BLaER1 treated with 17β-estradiol and CSF1 and Interleukin-3, amounts not matched to agents 10 nM and 100 nM (cell line): ENCODE measurements around the gene SLC6A4.

Experiments used
- H3K27ac ChIP-seq, 11 experiments: shearing (Covaris generic); formaldehyde crosslinking; 2 replicates each; pipeline ENCODE4 v1.8.1; 2022
- H3K27me3 ChIP-seq, 11 experiments: shearing (Covaris generic); formaldehyde crosslinking; 2 replicates each; pipeline ENCODE4 v1.8.1; 2022
- H3K36me3 ChIP-seq, 11 experiments: shearing (Covaris generic); formaldehyde crosslinking; 2 replicates each; pipeline ENCODE4 v1.8.1; 2022
- H3K4me1 ChIP-seq, 10 experiments: shearing (Covaris generic); formaldehyde crosslinking; 2 replicates each; pipeline ENCODE4 v1.8.1; 2022
- H3K4me2 ChIP-seq, 11 experiments: shearing (Covaris generic); formaldehyde crosslinking; 2 replicates each; pipeline ENCODE4 v1.8.1; 2022
- H3K4me3 ChIP-seq, 10 experiments: shearing (Covaris generic); formaldehyde crosslinking; 2 replicates each; pipeline ENCODE4 v1.8.1; 2022
- H3K9ac ChIP-seq, 11 experiments: shearing (Covaris generic); formaldehyde crosslinking; 2 replicates each; pipeline ENCODE4 v1.8.1; 2022
- H3K9me3 ChIP-seq, 11 experiments: shearing (Covaris generic); formaldehyde crosslinking; replicated peaks in 1 of 11; 2 replicates each; pipeline ENCODE4 v1.8.1; 2022
- H4K20me1 ChIP-seq, 11 experiments: shearing (Covaris generic); formaldehyde crosslinking; 2 replicates each; pipeline ENCODE4 v1.8.1; 2022
- Cebpa-rat ChIP-seq, 11 experiments: shearing (Covaris generic); IDR thresholded peaks; 2 replicates each; pipeline ENCODE4 v1.8.1; 2022

The SLC6A4 gene

GRCh38 chr17:30188211-30188939 is 47.1 kb downstream of the SLC6A4 start:
- Histone ChIP-seq H3K36me3 (peaks cover 39 to 60% (median 51%) of the 10 kb centered on the region in 11 experiments), H3K4me3 (no peak overlapping the region), H3K27ac (no peak overlapping the region), H3K4me2 (no peak overlapping the region), H3K27me3 (no peaks in the 10 kb centered on the region), H3K4me1 (no peaks in the 10 kb centered on the region), H3K9me3 (no peaks in the 10 kb centered on the region), H3K9ac (no peak overlapping the region), H4K20me1 (no peaks in the 10 kb centered on the region)
- no peak for TF ChIP-seq Cebpa-rat (IDR thresholded peaks at IDR 0.05)

- no peak overlapping the region for H3K4me3 ChIP-seq
- H3K4me2 ChIP-seq, result no peak overlapping the region
- no peak overlapping the region for H3K9ac ChIP-seq
- no peaks in the 10 kb centered on the region for H4K20me1 ChIP-seq
- no peak overlapping the region for H3K27ac ChIP-seq
- H3K36me3 ChIP-seq, result peaks cover 47 to 68% (median 59%) of the 10 kb centered on the region in 11 experiments
- H3K4me1 ChIP-seq, result no peaks in the 10 kb centered on the region
- no peaks in the 10 kb centered on the region for H3K27me3 ChIP-seq
- no peaks in the 10 kb centered on the region for H3K9me3 ChIP-seq
- no peak for TF ChIP-seq Cebpa-rat (IDR thresholded peaks at IDR 0.05)
Measured at GRCh38 chr17:30187573-30187972, 47.9 kb downstream of the SLC6A4 start.

GRCh38 chr17:30186761-30187160 is 48.7 kb downstream of the SLC6A4 start:
- H3K4me2 ChIP-seq, result no peak overlapping the region
- no peaks in the 10 kb centered on the region for H3K4me1 ChIP-seq
- H3K4me3 ChIP-seq, result no peak overlapping the region
- TF ChIP-seq Cebpa-rat (IDR thresholded peaks at IDR 0.05), result no peak
- no peaks in the 10 kb centered on the region for H4K20me1 ChIP-seq
- no peak overlapping the region for H3K27ac ChIP-seq
- H3K36me3 ChIP-seq, result peaks cover 55 to 76% (median 68%) of the 10 kb centered on the region in 11 experiments
- no peaks in the 10 kb centered on the region for H3K9me3 ChIP-seq
- no peak overlapping the region for H3K9ac ChIP-seq
- no peaks in the 10 kb centered on the region for H3K27me3 ChIP-seq

- peaks cover 85 to 98% (median 92%) of the 10 kb centered on the region in 11 experiments for H3K36me3 ChIP-seq
- H3K4me3 ChIP-seq, result no peak overlapping the region
- H3K9me3 ChIP-seq, result no peaks in the 10 kb centered on the region
- no peak overlapping the region for H3K4me2 ChIP-seq
- H3K4me1 ChIP-seq, result no peaks in the 10 kb centered on the region
- H3K9ac ChIP-seq, result no peak overlapping the region
- H4K20me1 ChIP-seq, result peaks cover 0 to 20% (median 0%) of the 10 kb centered on the region in 11 experiments; a peak in 4 of 22 replicates
- TF ChIP-seq Cebpa-rat (IDR thresholded peaks at IDR 0.05), result no peak
- H3K27me3 ChIP-seq, result no peaks in the 10 kb centered on the region
- no peak overlapping the region for H3K27ac ChIP-seq
Measured at GRCh38 chr17:30176855-30177254, 58.6 kb downstream of the SLC6A4 start.

- no peak overlapping the region for H3K9ac ChIP-seq
- H4K20me1 ChIP-seq, result peaks cover 0 to 34% (median 8%) of the 10 kb centered on the region in 11 experiments; a peak in 6 of 22 replicates
- no peaks in the 10 kb centered on the region for H3K4me1 ChIP-seq
- H3K36me3 ChIP-seq, result peaks cover 72 to 97% (median 84%) of the 10 kb centered on the region in 11 experiments
- no peak overlapping the region for H3K4me2 ChIP-seq
- no peaks in the 10 kb centered on the region for H3K27me3 ChIP-seq
- H3K9me3 ChIP-seq, result no peaks in the 10 kb centered on the region
- H3K27ac ChIP-seq, result no peak overlapping the region
- H3K4me3 ChIP-seq, result no peak overlapping the region
- TF ChIP-seq Cebpa-rat (IDR thresholded peaks at IDR 0.05), result no peak
Measured at GRCh38 chr17:30174556-30174955, 60.9 kb downstream of the SLC6A4 start.

GRCh38 chr17:30173649-30174048 is 61.8 kb downstream of the SLC6A4 start:
- Histone ChIP-seq H3K27ac (no peak overlapping the region), H3K4me3 (no peak overlapping the region), H4K20me1 (peaks cover 0 to 41% (median 8%) of the 10 kb centered on the region in 11 experiments; a peak in 6 of 22 replicates), H3K9me3 (no peaks in the 10 kb centered on the region), H3K4me1 (no peaks in the 10 kb centered on the region), H3K9ac (no peak overlapping the region), H3K4me2 (no peak overlapping the region), H3K27me3 (no peaks in the 10 kb centered on the region), H3K36me3 (peaks cover 67 to 99% (median 77%) of the 10 kb centered on the region in 11 experiments)
- TF ChIP-seq Cebpa-rat (IDR thresholded peaks at IDR 0.05), result no peak

GRCh38 chr17:30172560-30172959 is 62.9 kb downstream of the SLC6A4 start:
- Histone ChIP-seq H4K20me1 (peaks cover 0 to 41% (median 8%) of the 10 kb centered on the region in 11 experiments; a peak in 6 of 22 replicates), H3K4me3 (no peak overlapping the region), H3K9me3 (no peaks in the 10 kb centered on the region), H3K4me1 (no peaks in the 10 kb centered on the region), H3K36me3 (peaks cover 59 to 93% (median 66%) of the 10 kb centered on the region in 11 experiments), H3K9ac (no peak overlapping the region), H3K27me3 (no peaks in the 10 kb centered on the region), H3K27ac (no peak overlapping the region), H3K4me2 (no peak overlapping the region)
- no peak for TF ChIP-seq Cebpa-rat (IDR thresholded peaks at IDR 0.05)

GRCh38 chr17:30170415-30170987 is 65.0 kb downstream of the SLC6A4 start:
- Histone ChIP-seq H3K36me3 (peaks cover 47 to 89% (median 61%) of the 10 kb centered on the region in 11 experiments), H3K27ac (no peak overlapping the region)

GRCh38 chr17:30165960-30166359 is 69.5 kb downstream of the SLC6A4 start:
- Histone ChIP-seq H3K4me3 (no peak overlapping the region), H3K36me3 (peaks cover 32 to 84% (median 58%) of the 10 kb centered on the region in 11 experiments), H3K4me2 (no peak overlapping the region), H3K9ac (no peak overlapping the region), H3K9me3 (peaks cover 0 to 3% (median 0%) of the 10 kb centered on the region in 11 experiments; a peak in 4 of 22 replicates), H3K27me3 (no peaks in the 10 kb centered on the region), H3K27ac (no peak overlapping the region), H3K4me1 (peaks cover 0 to 13% (median 5%) of the 10 kb centered on the region in 10 experiments; a peak in 8 of 20 replicates), H4K20me1 (peaks cover 3 to 75% (median 14%) of the 10 kb centered on the region in 11 experiments; a peak in 12 of 22 replicates)
- no peak for TF ChIP-seq Cebpa-rat (IDR thresholded peaks at IDR 0.05)

More at GRCh38 chr17:30170415-30170987, 65.0 kb downstream of the SLC6A4 start:
- Histone ChIP-seq H3K9me3 (no peaks in the 10 kb centered on the region), H4K20me1 (peaks cover 0 to 57% (median 15%) of the 10 kb centered on the region in 11 experiments; a peak in 10 of 22 replicates), H3K4me2 (no peak overlapping the region), H3K9ac (no peak overlapping the region), H3K4me1 (peaks cover 0 to 2% (median 0%) of the 10 kb centered on the region in 10 experiments; a peak in 2 of 20 replicates), H3K4me3 (no peak overlapping the region), H3K27me3 (no peaks in the 10 kb centered on the region)
- TF ChIP-seq Cebpa-rat (IDR thresholded peaks at IDR 0.05), result no peak
